ENCODE results near the gene C10orf90.

C10orf90 gene

GRCh38 chr10:126400641-126401040 lies 269.9 kb downstream of the C10orf90 start:
- H3K36me3 ChIP-seq: no peaks in the 10 kb centered on the region
- no peak for DNase-seq
- no peak overlapping the region for H3K27ac ChIP-seq
- no peak overlapping the region for H3K4me3 ChIP-seq (ENCODE audit: low read depth, low read length)
- TF ChIP-seq CTCF (IDR thresholded peaks at IDR 0.05; ENCODE audit: low read depth, low read length): no peak
- no peaks in the 10 kb centered on the region for H3K27me3 ChIP-seq (ENCODE audit: insufficient read depth, low read depth, severe bottlenecking)
- H3K9me3 ChIP-seq (ENCODE audit: severe bottlenecking): no peaks in the 10 kb centered on the region

- no peak for TF ChIP-seq CTCF (IDR thresholded peaks at IDR 0.05; ENCODE audit: low read depth, low read length)
- H3K4me3 ChIP-seq (ENCODE audit: low read depth, low read length): no peak overlapping the region
- no peak overlapping the region for H3K27ac ChIP-seq
- H3K9me3 ChIP-seq (ENCODE audit: severe bottlenecking): no peaks in the 10 kb centered on the region
- H3K36me3 ChIP-seq: no peaks in the 10 kb centered on the region
- H3K27me3 ChIP-seq (ENCODE audit: insufficient read depth, low read depth, severe bottlenecking): no peaks in the 10 kb centered on the region
- no peak for DNase-seq
Measured at GRCh38 chr10:126398924-126399323, 271.6 kb downstream of the C10orf90 start.

- Histone ChIP-seq H3K9me3 (ENCODE audit: severe bottlenecking) (no peaks in the 10 kb centered on the region), H3K4me3 (ENCODE audit: low read depth, low read length) (no peak overlapping the region), H3K36me3 (no peaks in the 10 kb centered on the region), H3K27ac (no peak overlapping the region), H3K27me3 (ENCODE audit: insufficient read depth, low read depth, severe bottlenecking) (no peaks in the 10 kb centered on the region)
- TF ChIP-seq CTCF (IDR thresholded peaks at IDR 0.05; ENCODE audit: low read depth, low read length): no peak
- DNase-seq: no peak
Measured at GRCh38 chr10:126398383-126398743, 272.1 kb downstream of the C10orf90 start.

- no peak for DNase-seq
Measured at GRCh38 chr10:126397640-126398382, 272.7 kb downstream of the C10orf90 start.

GRCh38 chr10:126397156-126397555 lies 273.3 kb downstream of the C10orf90 start:
- Histone ChIP-seq H3K27ac (no peak overlapping the region), H3K9me3 (ENCODE audit: severe bottlenecking) (no peaks in the 10 kb centered on the region), H3K27me3 (ENCODE audit: insufficient read depth, low read depth, severe bottlenecking) (no peaks in the 10 kb centered on the region), H3K36me3 (no peaks in the 10 kb centered on the region), H3K4me3 (ENCODE audit: low read depth, low read length) (no peak overlapping the region)
- TF ChIP-seq CTCF (IDR thresholded peaks at IDR 0.05; ENCODE audit: low read depth, low read length): no peak
- no peak for DNase-seq

More at GRCh38 chr10:126397640-126398382, 272.7 kb downstream of the C10orf90 start:
- no peak for TF ChIP-seq CTCF (IDR thresholded peaks at IDR 0.05; ENCODE audit: low read depth, low read length)
- no peaks in the 10 kb centered on the region for H3K36me3 ChIP-seq
- H3K4me3 ChIP-seq (ENCODE audit: low read depth, low read length): no peak overlapping the region
- no peaks in the 10 kb centered on the region for H3K9me3 ChIP-seq (ENCODE audit: severe bottlenecking)
- H3K27me3 ChIP-seq (ENCODE audit: insufficient read depth, low read depth, severe bottlenecking): no peaks in the 10 kb centered on the region
- H3K27ac ChIP-seq: no peak overlapping the region

- no peak for TF ChIP-seq CTCF (IDR thresholded peaks at IDR 0.05; ENCODE audit: low read depth, low read length)
- H3K27ac ChIP-seq: no peak overlapping the region
- H3K27me3 ChIP-seq (ENCODE audit: insufficient read depth, low read depth, severe bottlenecking): no peaks in the 10 kb centered on the region
Measured at GRCh38 chr10:126394948-126395347, 275.5 kb downstream of the C10orf90 start.

More at GRCh38 chr10:126394948-126395347, 275.5 kb downstream of the C10orf90 start:
- no peak for DNase-seq
- Histone ChIP-seq H3K36me3 (no peaks in the 10 kb centered on the region), H3K9me3 (ENCODE audit: severe bottlenecking) (no peaks in the 10 kb centered on the region), H3K4me3 (ENCODE audit: low read depth, low read length) (no peak overlapping the region)
